Raji (cell line): ENCODE measurements around the gene MYCBPAP.

Experiments
- POLR2A ChIP-seq: IDR thresholded peaks from 2 replicates; pipeline ENCODE4 v1.6.1; 2011; ENCODE audit warnings: low read depth, low read length, control low read depth; ENCODE audit not compliant: insufficient read depth

Gene MYCBPAP

GRCh38 chr17:50517504-50518383 lies 9.5 kb downstream of the MYCBPAP start:
- no peak for TF ChIP-seq POLR2A

GRCh38 chr17:50518384-50519023 lies 10.3 kb downstream of the MYCBPAP start:
- no peak for TF ChIP-seq POLR2A

- TF ChIP-seq POLR2A: no peak
Observed at GRCh38 chr17:50519141-50519834, 11.0 kb downstream of the MYCBPAP start.

GRCh38 chr17:50520483-50520882 lies 12.2 kb downstream of the MYCBPAP start:
- TF ChIP-seq POLR2A: no peak

GRCh38 chr17:50521514-50521913 lies 13.3 kb downstream of the MYCBPAP start:
- TF ChIP-seq POLR2A: no peak

- no peak for TF ChIP-seq POLR2A
Observed at GRCh38 chr17:50522766-50523165, 14.5 kb downstream of the MYCBPAP start.

GRCh38 chr17:50523208-50523607 lies 15.0 kb downstream of the MYCBPAP start:
- TF ChIP-seq POLR2A: no peak

GRCh38 chr17:50524838-50525237 lies 16.6 kb downstream of the MYCBPAP start:
- TF ChIP-seq POLR2A: no peak

GRCh38 chr17:50527155-50527762 lies 19.0 kb downstream of the MYCBPAP start:
- no peak for TF ChIP-seq POLR2A

- TF ChIP-seq POLR2A: no peak
Observed at GRCh38 chr17:50527949-50528474, 19.8 kb downstream of the MYCBPAP start.

GRCh38 chr17:50529849-50530248 lies 21.6 kb downstream of the MYCBPAP start:
- TF ChIP-seq POLR2A: no peak

- no peak for TF ChIP-seq POLR2A
Observed at GRCh38 chr17:50531428-50532025, 23.3 kb downstream of the MYCBPAP start.

GRCh38 chr17:50532452-50533024 lies 24.3 kb downstream of the MYCBPAP start, which contains the start of gene EPN3:
Gene EPN3, plus strand, starts transcription at chr17:50532735. Its CDS starts 3,822 bp downstream, at chr17:50536557.
- no peak for TF ChIP-seq POLR2A

GRCh38 chr17:50533185-50533584 lies 24.9 kb downstream of the MYCBPAP start:
- no peak for TF ChIP-seq POLR2A
